ENCODE data around the gene PGAP2.
"Not testable (repeated sequence)": the region's sequence is repeated elsewhere in the genome, so short reads cannot be mapped to it uniquely, and the experiment has no call there.

The PGAP2 gene

DNA sequence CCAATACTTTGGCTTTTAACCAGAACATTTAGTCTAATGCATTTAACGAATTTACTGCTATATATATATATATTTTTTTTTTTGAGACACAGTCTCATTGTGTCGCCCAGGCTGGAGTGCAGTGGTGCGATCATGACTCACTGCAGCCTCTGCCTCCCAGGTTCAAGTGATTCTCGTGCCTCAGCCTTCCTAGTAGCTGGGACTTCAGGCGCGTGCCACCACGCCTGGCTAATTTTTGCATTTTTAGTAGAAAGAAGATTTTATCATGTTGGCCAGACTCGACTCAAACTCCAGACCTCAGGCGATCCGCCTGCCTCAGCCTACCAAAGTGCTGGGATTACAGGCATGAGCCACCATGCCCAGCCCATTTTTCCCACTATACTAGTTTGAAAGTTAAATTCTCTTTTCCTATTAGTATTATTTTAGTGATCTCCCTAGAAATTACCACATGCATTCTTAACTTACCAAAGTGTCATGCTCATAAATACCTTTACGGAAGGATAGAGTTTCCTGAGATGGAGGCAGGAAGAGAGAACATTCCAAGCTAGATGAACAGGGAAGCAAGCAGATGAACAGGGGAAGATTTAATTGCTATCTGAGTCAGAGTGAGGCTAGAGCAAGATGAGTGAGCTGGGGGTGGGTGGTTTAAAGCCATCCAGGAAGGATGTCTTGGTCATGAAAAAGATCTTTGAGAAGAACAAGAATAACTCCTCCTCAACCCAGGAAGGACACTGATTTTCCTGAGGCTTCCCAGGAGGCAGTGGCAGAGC lies 4.4 kb upstream of the PGAP2 start:
- DNase-seq (ENCODE audit: low spot score) (peak; percentile 38), FAIRE-seq (no peak)

DNA sequence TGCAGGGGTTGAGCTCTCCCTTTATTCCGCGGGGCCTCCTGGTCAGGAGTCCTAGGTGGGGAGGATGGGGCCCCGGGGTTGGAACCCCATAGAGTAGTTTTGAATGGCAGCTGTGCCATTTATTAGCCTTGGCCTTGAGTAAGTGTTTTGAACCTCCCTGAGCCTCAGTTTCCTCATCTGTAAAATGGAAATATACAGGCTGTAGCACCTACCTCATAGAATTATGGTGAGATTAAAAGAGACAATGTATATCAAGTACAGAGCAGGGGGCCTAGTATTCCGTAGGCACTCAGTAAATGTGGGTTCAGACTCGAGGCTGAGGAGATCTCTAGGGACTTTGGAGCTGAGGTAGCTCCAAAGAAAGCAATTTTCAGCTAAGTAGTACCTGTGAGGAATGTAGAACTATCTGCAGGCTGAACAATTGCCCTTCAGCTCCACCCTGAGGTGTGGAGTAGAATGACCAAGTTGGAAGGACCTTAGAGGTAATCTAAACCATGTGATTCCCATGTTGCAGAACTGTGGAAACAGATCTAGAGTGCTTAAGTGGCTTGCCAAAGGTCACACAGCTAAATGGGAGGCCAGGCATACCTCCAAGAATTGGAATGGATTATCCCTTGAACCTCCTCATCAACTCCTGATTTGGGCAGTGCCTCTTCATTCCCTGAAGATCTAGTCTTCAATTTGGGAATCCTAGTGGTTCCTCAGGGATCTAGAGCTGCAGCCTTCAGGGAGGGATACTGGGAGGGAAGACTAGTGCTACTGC lies 682 bp downstream of the PGAP2 start:
- peak; percentile 44 for DNase-seq (ENCODE audit: low spot score)
- FAIRE-seq = no peak

DNA sequence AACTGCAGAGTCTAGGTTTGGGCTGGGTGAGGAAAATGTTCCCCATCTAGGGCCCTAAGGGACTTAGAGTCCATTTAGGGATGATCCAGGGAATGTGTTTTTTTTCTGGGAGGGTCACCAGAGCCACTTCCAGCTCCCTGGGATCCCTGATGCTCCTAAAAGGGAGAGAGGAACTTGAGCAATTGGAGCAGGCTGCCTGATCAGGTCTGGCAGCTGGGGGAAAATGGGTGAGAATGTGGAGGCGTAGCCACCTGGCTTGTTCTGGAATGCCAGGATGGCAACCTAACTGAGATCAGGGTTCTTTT lies 1.2 kb downstream of the PGAP2 start:
- no peak for FAIRE-seq
- DNase-seq (ENCODE audit: low spot score) = no peak

DNA sequence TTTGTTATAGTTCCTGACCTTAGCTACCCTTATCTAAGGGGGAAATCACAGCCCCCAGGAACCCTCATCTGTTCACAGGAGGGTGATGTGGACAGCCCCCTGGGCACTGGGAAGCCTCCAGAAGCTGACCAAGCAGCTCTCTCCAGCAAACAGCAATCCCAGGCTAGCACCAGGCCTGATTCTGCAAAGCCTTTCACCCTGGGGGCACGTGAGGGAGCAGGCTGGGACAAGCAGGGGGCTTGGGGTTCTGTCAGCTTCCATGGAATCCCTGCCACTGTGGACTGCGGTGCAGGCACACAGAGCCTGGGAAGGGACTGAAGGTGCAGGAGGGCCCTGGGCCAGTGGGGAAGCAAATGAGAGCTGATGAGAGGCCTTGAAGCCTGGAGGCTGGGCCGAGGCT lies 2.1 kb downstream of the PGAP2 start:
- no peak for DNase-seq (ENCODE audit: low spot score)
- no peak for FAIRE-seq

DNA sequence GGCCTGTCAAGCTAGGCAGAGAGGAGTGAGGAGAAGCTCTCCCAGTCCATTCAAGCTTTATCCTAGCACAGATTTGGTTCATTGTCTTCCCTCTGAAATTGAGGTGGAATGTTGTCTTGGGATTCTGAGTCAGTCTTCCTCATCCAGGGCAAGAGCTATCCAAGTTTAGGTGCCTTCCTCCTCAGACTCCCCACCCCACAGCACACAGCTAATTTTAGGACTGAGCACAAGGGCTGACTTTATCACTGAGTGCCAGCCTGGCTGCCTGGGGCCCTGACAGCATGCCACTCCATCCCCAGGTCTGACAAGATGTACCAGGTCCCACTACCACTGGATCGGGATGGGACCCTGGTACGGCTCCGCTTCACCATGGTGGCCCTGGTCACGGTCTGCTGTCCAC lies 2.6 kb downstream of the PGAP2 start:
- no peak for FAIRE-seq
- DNase-seq (ENCODE audit: low spot score) = no peak

DNA sequence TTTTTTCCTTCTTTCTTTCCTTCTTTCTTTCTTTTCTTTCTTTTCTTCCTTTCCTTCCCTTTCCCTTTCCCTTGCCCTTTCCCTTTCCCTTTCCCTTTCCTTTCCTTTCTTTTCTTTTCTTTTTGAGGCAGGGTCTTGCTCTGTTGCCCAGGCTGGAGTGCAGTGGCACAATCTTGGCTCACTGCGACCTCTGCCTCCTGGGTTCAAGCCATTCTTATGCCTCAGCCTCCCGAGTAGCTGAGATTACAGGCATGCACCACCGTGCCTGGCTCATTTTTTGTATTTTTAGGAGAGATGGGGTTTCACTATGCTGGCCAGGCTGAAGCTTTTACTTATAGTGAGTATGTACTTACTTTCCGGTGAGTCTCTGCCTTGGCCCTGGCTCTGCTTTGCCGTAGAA lies 6.5 kb downstream of the PGAP2 start:
- FAIRE-seq; DNase-seq (ENCODE audit: low spot score): not testable (repeated sequence)

DNA sequence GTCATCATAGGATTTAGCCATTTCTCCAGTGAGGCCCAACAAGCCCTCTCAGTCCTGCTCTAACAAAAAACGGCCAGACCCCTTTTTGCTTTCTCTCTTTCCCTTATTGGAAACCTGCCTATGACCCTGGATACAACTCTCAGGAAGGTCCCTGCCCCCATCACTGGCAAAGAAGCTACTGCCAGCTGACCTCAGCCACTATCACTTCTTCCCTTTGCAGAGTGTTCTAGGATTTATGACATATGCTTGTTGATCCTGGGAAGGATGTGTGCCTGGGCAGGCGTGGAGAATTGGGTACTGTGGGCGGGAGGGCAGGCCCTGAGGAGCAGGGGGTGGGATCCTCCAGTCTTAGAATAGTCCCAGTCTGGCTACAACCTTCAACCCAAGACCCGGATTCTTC lies 7.5 kb downstream of the PGAP2 start:
- DNase-seq (ENCODE audit: low spot score) (no peak), FAIRE-seq (no peak)

DNA sequence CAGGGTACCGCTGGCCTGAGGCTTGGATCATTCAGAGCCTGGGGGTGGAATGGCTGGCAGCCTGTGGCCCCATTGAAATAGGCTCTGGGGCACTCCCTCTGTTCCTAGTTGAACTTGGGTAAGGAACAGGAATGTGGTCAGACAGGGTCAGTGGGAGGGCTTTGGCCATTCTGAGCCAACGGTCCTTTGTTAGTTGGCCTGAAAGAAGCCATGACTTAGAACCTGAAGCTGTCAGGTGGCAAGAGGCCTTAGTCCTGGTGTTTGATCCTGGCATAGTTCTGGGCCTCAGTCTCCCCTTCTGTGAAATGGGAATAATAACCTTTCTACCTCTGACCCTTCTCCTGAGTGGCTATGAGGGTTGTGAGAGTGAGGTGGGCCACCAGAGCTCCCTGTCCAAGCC lies 8.3 kb downstream of the PGAP2 start:
- FAIRE-seq (no peak), DNase-seq (ENCODE audit: low spot score) (no peak)

DNA sequence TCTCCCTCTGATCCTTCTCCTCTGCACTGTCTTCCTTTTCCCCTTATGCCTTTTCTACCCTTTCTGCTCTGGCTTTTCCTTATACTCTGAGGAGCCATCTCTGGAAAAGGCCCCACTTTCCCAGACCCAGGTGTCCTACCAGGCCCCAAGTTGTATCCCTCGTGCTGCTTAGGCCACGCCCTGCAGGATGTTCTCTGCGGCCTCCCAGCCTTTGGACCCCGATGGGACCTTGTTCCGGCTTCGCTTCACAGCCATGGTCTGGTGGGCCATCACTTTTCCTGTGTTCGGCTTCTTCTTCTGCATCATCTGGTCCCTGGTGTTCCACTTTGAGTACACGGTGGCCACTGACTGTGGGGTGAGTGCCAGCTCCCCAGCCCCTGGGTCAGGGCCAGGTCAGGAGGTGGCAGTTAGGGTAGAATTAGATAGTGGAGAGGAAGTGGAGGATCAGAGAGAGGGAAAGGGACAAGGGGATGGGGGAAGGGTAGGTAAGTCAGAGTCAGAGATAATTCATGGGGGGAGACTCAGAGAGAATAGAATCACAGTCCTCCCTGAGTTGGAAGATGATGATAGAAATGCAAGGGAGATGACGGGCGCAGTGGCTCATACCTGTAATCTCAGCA lies 8.9 kb downstream of the PGAP2 start:
- no peak for FAIRE-seq
- no peak for DNase-seq (ENCODE audit: low spot score)

DNA sequence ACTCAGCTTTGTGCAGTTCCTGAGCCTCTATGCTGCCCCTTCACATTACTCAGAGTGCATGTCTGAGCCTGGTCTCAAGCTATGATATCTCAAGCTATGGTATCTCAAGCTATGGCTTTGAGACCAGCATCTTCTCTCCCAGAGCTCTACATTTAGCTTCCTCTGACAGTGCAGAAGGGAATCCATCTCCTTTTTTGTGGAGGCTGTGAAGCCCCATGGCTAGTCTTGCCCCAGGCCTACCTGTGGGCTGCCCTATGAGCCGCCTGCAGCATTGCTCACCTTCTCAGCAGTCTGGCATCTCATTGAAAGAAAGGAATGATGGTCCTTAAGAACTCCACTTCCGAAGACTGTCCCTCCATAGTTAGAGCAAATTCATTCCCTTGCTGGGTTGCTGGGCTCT lies 12.6 kb downstream of the PGAP2 start:
- DNase-seq (ENCODE audit: low spot score) (no peak), FAIRE-seq (no peak)

DNA sequence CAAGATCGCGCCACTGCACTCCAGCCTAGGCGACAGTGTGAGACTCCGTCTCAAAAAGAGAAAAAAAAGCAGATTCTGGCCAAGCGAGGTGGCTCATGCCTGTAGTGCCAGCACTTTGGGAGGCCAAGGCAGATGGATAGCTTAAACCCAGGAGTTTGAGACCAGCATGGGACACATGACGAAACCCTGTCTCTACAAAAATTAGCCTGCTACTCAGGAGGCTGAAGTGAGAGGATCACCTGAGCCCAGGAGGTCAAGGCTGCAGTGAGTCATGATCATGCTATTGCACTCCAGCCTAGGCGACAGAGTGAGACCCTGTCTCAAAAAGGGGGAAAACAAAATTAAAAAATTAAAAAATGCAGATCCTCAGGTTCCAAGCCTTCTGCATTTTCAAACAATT lies 14.0 kb downstream of the PGAP2 start:
- DNase-seq (ENCODE audit: low spot score) = no peak
- FAIRE-seq = no peak

DNA sequence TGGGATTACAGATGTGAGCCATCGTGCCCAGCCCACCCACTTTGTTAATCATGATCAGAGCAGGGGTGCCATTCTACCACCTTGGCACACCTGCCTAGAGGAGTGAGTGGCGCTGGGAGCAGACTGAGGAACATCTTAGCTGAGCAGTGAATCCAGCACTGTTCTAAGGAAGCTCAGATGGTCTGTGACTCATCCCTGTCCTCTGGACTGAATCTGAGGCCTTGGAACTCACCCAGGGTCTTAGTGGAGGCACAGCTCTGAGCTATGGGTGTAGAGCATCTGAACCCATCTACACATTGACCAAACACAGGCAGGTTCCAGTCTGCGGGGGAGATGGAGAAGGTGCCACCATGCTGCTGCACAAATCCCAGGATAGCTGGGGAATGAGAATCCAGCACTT lies 14.9 kb downstream of the PGAP2 start:
- no peak for FAIRE-seq

DNA sequence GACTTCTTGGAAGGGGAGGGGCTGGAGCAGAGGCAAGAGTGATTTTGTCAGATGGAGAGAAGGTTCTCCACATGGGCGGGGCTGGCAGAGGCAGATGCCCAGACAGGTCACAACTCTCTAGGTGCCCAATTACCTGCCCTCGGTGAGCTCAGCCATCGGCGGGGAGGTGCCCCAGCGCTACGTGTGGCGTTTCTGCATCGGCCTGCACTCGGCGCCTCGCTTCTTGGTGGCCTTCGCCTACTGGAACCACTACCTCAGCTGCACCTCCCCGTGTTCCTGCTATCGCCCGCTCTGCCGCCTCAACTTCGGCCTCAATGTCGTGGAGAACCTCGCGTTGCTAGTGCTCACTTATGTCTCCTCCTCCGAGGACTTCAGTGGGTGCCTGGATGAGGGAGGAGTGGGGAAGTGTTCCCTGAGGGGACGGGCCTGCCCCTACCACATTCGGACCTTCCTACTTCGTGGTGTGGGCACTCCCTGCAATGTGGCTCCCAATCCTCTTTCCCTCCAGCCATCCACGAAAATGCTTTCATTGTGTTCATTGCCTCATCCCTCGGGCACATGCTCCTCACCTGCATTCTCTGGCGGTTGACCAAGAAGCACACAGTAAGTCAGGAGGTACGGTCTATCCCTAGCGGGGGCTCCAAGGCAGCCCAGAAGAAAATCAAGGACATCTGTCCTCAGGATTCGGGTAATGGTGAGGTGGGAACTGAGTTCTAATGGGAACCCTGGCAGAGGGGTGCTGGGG lies 15.6 kb downstream of the PGAP2 start:
- no peak for FAIRE-seq
- DNase-seq (ENCODE audit: low spot score) = no peak

More for the DNA sequence above, 14.9 kb downstream of the PGAP2 start:
- DNase-seq (ENCODE audit: low spot score) = peak; percentile 21

DNA sequence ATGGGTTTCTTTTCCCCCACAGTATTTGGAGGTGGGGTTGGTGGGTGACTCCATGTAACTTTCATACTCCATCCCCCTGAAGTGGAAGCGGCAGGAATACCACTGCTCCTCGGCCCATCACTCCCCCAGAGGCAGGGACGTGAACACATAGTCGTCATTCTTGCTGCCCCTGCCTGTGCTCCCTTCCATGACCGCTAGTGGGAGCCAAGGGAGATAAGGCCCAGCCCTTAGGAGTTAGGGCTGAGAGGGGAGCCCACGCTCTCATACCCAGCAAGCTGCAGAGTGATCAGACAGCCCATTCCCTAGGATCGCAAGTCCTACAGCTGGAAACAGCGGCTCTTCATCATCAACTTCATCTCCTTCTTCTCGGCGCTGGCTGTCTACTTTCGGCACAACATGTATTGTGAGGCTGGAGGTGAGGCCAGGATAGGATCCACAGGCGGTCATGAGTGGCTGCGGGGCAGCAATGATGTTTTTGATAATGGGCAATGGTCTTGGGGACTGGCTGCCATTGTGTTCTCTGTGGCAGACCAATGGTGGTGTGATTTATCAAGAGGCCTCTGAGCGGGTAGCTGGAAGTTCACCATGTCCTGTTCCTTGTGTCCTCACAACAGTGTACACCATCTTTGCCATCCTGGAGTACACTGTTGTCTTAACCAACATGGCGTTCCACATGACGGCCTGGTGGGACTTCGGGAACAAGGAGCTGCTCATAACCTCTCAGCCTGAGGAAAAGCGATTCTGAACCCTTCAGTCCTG lies 16.5 kb downstream of the PGAP2 start:
- peak; percentile 52 for FAIRE-seq

DNA sequence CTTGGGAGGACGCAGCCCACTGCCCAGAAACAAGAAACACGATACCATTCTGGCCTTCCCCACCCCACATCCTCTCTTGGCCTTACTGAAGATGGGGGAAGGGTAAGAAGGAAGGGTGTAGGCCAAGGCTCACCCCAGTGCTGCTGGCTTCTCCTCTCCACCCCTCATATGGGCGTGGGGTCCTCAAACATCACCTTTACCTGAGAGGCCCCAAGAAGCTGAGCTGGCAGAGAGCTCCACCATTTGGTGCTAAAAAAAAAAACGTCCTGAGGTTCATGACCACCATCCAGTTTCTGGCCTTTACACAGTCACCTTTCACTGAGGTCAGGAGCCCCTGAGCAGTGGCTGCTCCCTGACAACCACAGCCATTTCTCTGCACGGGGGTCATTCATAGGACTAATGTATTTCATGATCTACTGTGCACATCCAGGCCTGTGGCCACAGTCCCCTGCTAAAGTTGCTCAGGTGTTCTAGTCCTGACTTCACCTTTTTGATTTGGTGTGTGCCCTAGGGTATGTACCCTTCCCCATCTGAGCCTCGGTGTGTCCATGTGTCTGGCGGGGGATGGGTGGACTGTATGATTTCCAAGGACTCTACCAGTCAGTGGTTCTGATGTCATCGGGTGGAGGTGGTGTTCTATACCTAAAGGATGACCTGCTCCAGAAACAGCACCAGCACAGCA lies 17.3 kb downstream of the PGAP2 start:
- DNase-seq (ENCODE audit: low spot score) = no peak
- no peak for FAIRE-seq

More for the DNA sequence above, 16.5 kb downstream of the PGAP2 start:
- DNase-seq (ENCODE audit: low spot score) = peak; percentile 67

DNA sequence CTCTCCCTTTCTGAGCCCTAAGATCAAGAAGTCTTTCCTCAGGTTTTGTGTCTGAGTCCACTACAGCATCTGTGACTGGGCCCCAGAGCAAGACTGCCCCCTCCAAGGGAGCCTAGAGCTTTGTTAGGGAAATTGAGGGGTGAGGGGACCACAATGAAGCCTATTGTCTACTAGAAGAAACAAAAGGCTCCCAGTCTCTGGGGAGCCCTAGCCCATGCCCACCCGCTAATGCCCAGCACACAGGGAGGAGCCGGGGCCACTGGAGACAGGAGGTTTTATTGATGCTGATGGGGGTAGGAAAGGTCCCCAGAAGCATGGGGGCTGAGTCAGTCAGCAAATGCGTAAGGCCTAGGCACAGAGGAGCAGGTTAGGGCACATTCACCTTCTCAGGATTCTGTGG lies 18.4 kb downstream of the PGAP2 start:
- DNase-seq (ENCODE audit: low spot score) = no peak
- FAIRE-seq = no peak

DNA sequence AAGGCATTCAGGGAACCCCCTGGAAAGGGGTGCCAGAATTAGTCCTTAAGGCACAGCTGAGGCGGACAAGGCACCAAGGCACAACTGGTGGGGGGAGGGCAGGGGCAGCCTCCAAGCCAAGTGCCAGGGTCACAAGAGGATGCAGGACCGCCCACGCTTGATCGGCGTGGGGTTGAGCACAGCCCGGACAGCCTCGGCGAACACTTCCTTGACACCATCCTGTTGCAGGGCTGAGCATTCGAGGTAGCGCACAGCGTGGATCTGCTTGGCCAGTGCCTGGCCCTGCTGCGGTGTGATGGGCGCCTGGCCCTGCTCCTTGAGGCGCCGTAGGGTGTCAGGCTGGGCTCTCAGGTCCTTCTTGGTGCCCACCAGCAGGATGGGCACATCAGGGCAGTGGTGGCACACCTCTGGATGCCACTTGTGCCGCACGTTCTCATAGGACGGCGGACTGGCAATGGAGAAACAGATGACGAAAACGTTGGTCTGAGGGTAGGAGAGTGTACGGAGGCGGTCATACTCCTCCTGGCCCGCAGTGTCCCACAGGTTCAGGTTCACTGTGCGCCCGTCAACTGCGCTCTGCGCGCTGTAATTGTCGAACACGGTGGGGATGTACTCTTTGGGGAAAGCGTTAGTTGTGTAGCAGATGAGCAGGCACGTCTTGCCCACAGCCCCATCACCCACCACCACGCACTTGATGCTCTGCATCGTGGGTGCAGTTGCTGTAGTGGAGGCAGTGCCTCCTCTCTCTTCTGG lies 19.2 kb downstream of the PGAP2 start:
- DNase-seq (ENCODE audit: low spot score) = no peak
- no peak for FAIRE-seq

DNA sequence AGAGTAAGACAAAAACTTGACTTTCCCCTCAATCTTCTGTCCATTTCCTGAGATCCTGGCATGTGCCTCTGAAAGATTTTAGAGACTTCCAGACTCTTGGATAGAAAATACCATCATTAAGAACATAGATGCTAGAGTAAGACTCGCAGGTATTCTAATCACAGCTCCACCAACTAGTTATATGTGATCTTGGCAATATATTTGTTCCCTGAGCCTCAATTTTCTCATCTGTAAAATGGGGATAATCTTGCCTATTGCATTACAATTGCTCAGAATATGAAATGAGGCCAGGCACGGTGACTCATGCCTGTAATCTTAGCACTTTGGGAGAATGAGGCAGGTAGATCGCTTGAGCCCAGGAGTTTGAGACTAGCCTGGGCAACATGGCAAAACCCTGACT lies 21.7 kb downstream of the PGAP2 start:
- no peak for DNase-seq (ENCODE audit: low spot score)

DNA sequence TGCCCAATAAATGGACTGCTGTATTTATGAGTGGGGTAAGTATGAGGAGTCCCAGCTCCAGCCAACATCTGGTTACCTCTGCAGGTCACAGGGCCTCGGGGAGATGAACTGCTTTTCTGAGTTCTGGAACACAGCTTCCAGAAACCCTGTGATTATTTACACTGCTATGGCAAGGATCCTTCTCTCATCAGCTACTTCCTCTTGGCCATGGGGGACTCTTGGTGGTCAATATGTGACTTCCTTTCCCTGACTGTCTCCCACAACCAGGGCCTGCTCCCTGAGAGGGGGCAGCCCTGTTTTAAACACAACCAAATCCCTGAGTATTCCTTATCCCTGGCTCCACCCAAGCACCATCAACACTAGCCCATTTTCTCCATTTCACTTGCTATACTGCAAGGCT lies 22.4 kb downstream of the PGAP2 start:
- no peak for FAIRE-seq
- no peak for DNase-seq (ENCODE audit: low spot score)

More for the DNA sequence above, 21.7 kb downstream of the PGAP2 start:
- no peak for FAIRE-seq

All from urothelium cell line (cell line).